Suprapubic skin (tissue), 4 donors: ENCODE results near the gene MYO9A.

Experiments
- EP300 ChIP-seq: sonication (generic); formaldehyde crosslinking; IDR thresholded peaks from one replicate; pipeline ENCODE4 v1.6.1; 2017; ENCODE audit warnings: antibody characterized with exemption
- POLR2A ChIP-seq, 2 donors: fragments of 450-650 bp; IDR thresholded peaks; one replicate each; pipeline ENCODE4 v1.6.1; 2017; ENCODE audit warnings: antibody characterized with exemption in 2 of 2, mild to moderate bottlenecking in 2 of 2, moderate library complexity in 2 of 2
- POLR2AphosphoS5 ChIP-seq, 3 donors: sonication (generic); formaldehyde crosslinking; IDR thresholded peaks; one replicate each; pipeline ENCODE4 v1.6.1; 2017; ENCODE audit warnings: antibody characterized with exemption in 3 of 3

DNA sequence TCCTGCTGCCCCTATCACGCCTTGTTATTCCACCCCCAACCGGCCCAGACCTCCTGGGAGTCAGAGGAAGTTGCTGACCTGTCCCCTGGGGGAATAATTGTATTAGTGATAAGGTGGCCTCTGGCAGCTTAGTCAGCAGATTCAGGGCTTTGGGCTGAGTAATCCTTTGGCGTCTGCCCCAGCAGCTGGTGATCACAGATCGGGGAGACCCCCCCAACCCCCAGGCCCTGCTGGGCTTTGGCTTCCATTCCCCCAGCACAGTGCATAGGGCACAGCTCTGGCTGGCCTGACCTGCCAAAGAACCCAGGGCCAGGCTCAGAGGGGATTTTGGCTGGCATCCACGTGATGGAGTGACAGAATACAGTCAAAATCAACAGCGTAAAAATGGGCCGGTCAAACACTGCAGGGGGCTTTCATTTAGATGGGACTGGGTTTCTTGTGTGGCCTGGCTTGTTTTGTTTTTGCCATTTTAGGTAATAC, 311.5 kb downstream of the MYO9A start:
- TF ChIP-seq POLR2AphosphoS5 (IDR thresholded peaks at IDR 0.05) (no peak), EP300 (no peak), POLR2A (IDR thresholded peaks at IDR 0.05) (no peak)
